Muscle of leg (tissue), 11 donors: ENCODE results near the gene NTSR1. TPM values are rescaled to one million over a fixed set of nuclear protein-coding genes. Genes with fewer than 3 reads are reported as not detected.

Experiments used
- DNase-seq: peaks from one replicate; pipeline ENCODE4 v3.0.0; 2013
- H3K27ac ChIP-seq: one replicate; pipeline ENCODE4 v1.5.1; 2013; ENCODE audit warnings: mild to moderate bottlenecking, low read length, control low read depth
- H3K27me3 ChIP-seq: one replicate; pipeline ENCODE4 v1.6.1; 2013; ENCODE audit warnings: low read length; ENCODE audit not compliant: control insufficient read depth, insufficient read depth
- H3K36me3 ChIP-seq: one replicate; pipeline ENCODE4 v1.6.1; 2013; ENCODE audit warnings: low read length; ENCODE audit not compliant: control insufficient read depth, insufficient read depth
- H3K4me1 ChIP-seq: one replicate; pipeline ENCODE4 v1.6.1; 2013; ENCODE audit warnings: low read length; ENCODE audit not compliant: control insufficient read depth, insufficient read depth
- H3K4me3 ChIP-seq: one replicate; pipeline ENCODE4 v1.5.1; 2013; ENCODE audit warnings: low read length, control low read depth
- H3K9me3 ChIP-seq: replicated peaks from 2 replicates; pipeline ENCODE4 v1.6.1; 2013; ENCODE audit warnings: low read depth, low read length; ENCODE audit not compliant: control insufficient read depth
- WGBS: methylation state at CpG from one replicate; pipeline ENCODE4 v1.1.5; 2013; ENCODE audit warnings: missing lambda C conversion rate; ENCODE audit not compliant: insufficient coverage; 5-methylcytosine and 5-hydroxymethylcytosine counted together
- polyA plus RNA-seq, 8 donors: library from polyadenylated mRNA; unstranded; fragments of 120-200 nt; gene quantifications; one replicate each; pipeline versions ENCODE4 v1.2.1 to v1.2.3, GENCODE V29; 2013; ENCODE audit warnings: inconsistent platforms in 1 of 8, low replicate concordance in 1 of 8; ENCODE audit not compliant: insufficient read length in 8 of 8, insufficient read depth in 1 of 8
- total RNA-seq: library from RNA; stranded (reverse); fragments of 120-200 nt; gene quantifications from one replicate; pipeline ENCODE4 v1.2.4, GENCODE V29; 2013

NTSR1 gene
- total and polyA plus RNA-seq, 9 donors = 0.04 to 0.27 (median 0.18) TPM

- Histone ChIP-seq H3K27ac (no peak overlapping the region), H3K36me3 (peaks cover 60% of the 10 kb centered on the region), H3K9me3 (no peaks in the 10 kb centered on the region), H3K4me3 (no peak overlapping the region), H3K4me1 (peaks cover 25% of the 10 kb centered on the region), H3K27me3 (no peaks in the 10 kb centered on the region)
- WGBS = 85% methylated on average over 22 of the region's 23 CpGs
- DNase-seq = no peak
These were observed 99.0 kb downstream of the NTSR1 start for GRCh38 chr20:62807444-62808210.

DNA sequence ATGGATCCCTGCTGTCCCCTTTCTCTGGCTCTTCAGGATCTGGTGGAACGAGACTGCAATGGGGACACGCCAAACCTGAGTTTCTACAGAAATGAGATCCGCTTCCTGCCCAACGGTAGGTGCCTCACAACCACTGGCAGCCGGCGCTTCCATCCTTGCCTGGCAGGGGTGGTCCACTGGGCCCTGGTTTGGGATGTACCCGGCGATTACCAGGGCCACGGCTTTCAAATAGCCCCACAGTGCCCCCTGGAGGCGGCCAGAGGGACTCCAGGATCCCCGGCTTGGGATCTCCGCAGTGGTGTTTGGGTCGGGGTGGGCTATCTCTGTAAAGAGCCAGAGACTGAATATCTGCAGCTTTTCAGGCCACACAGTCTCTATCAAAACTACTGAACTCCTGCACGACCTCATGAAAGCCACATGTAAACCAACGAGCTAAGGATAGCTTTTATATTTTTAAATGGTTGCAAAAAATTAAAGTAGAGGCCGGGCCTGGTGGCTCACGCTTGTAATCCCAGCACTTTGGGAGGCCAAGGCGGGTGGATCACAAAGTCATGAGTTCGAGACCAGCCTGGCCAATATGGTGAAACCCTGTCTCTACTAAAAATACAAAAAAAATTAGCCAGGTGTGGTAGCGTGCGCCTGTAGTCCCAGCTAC lies 99.7 kb downstream of the NTSR1 start:
- DNase-seq = peak; percentile 70
- Histone ChIP-seq H3K4me1 (peaks cover 25% of the 10 kb centered on the region), H3K4me3 (no peak overlapping the region), H3K27ac (no peak overlapping the region), H3K27me3 (no peaks in the 10 kb centered on the region), H3K36me3 (peaks cover 63% of the 10 kb centered on the region), H3K9me3 (no peaks in the 10 kb centered on the region)
- 42% methylated on average over 10 of the region's 21 CpGs for WGBS

DNA sequence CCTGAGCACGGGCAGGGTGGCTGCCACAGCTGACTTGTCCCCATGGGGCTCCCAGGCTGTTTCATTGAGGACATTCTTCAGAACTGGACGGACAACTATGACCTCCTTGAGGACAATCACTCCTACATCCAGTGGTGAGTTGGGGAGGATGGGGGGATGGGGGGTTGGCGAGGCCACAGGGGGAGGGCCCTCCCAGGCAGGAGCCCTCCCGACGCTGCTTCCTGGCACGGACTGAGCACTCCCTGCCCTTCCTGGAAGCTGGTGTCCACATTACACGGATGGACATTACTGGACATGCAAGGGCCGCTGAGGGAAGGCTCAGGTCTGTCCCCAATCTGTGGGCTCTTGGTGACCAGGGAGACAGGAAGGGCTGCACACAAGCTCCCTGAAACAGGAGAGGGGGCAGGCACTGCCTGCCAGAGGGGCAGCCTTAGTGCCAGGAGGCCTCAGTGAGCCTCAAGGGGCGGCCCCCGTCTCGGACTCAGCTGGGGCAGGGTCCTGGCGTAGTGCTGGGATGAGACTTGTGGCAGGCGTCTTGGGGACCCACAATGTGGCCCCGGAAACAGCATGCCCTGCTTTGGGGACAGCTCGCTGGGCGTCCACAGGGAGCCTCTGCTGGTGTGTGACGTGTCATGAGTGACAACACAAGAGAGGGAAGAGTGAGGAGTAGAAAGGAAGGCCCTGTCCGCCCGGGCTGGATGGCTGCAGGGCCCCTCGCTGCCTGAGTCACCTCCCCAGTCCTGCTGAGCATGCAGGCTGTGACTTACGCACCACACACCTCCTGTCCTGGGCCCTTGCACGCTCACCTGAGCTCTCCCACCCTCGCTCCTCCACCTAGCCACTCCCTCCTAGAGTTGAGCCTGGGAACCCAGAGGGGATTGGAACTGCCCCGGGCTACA lies 101.1 kb downstream of the NTSR1 start:
- WGBS = 92% methylated on average over 17 of the region's 24 CpGs
- peaks cover 67% of the 10 kb centered on the region for H3K36me3 ChIP-seq

GRCh38 chr20:62811320-62811719 lies 102.7 kb downstream of the NTSR1 start:
- 89% methylated on average over 19 of the region's 21 CpGs for WGBS
- Histone ChIP-seq H3K36me3 (peaks cover 62% of the 10 kb centered on the region), H3K27me3 (peaks cover 23% of the 10 kb centered on the region), H3K4me3 (no peak overlapping the region), H3K27ac (no peak overlapping the region), H3K4me1 (peaks cover 26% of the 10 kb centered on the region), H3K9me3 (no peaks in the 10 kb centered on the region)
- DNase-seq = no peak

More for the DNA sequence above, 101.1 kb downstream of the NTSR1 start:
- no peak overlapping the region for H3K4me3 ChIP-seq
- H3K9me3 ChIP-seq = no peaks in the 10 kb centered on the region
- DNase-seq = no peak
- peaks cover 7% of the 10 kb centered on the region for H3K27me3 ChIP-seq
- H3K27ac ChIP-seq = no peak overlapping the region
- H3K4me1 ChIP-seq = peaks cover 21% of the 10 kb centered on the region

GRCh38 chr20:62811720-62812119 lies 103.1 kb downstream of the NTSR1 start:
- Histone ChIP-seq H3K36me3 (peaks cover 60% of the 10 kb centered on the region), H3K27ac (no peak overlapping the region), H3K4me3 (no peak overlapping the region), H3K9me3 (no peaks in the 10 kb centered on the region), H3K4me1 (peaks cover 26% of the 10 kb centered on the region), H3K27me3 (peaks cover 27% of the 10 kb centered on the region)
- WGBS = 82% methylated on average over 3 of the region's 10 CpGs
- DNase-seq = no peak

Other genes starting within 250 kb of the NTSR1 start
- not detected for gene GATA5, start 232.8 kb upstream of the NTSR1 start, total RNA-seq
- gene GATA5, start 232.8 kb upstream of the NTSR1 start, polyA plus RNA-seq = 1 to 10 TPM in 1 of 8 donors, under 1 TPM in 4, not detected in 3; 0.06 to 2.5 (median 0.08) TPM
- gene SLCO4A1, start 66.3 kb upstream of the NTSR1 start, total RNA-seq = 0.53 TPM
- 1 to 10 TPM in 1 of 8 donors, under 1 TPM in 7; 0.11 to 1.2 (median 0.45) TPM for gene SLCO4A1, start 66.3 kb upstream of the NTSR1 start, polyA plus RNA-seq
- 12.1 TPM for gene MRGBP, start 87.6 kb downstream of the NTSR1 start, total RNA-seq
- 10 to 100 TPM in 6 of 8 donors, 1 to 10 TPM in 2; 8.4 to 13.4 (median 11.7) TPM for gene MRGBP, start 87.6 kb downstream of the NTSR1 start, polyA plus RNA-seq
- gene OGFR, start 96.0 kb downstream of the NTSR1 start, total RNA-seq = 23.2 TPM
- 10 to 100 TPM; 16.7 to 26.6 (median 21.5) TPM for gene OGFR, start 96.0 kb downstream of the NTSR1 start, polyA plus RNA-seq
- 27.1 TPM for gene COL9A3, start 108.2 kb downstream of the NTSR1 start, total RNA-seq
- 10 to 100 TPM in 6 of 8 donors, 1 to 10 TPM in 2; 6.4 to 43.5 (median 13.9) TPM for gene COL9A3, start 108.2 kb downstream of the NTSR1 start, polyA plus RNA-seq
- 9.7 TPM for gene TCFL5, start 153.0 kb downstream of the NTSR1 start, total RNA-seq
- gene TCFL5, start 153.0 kb downstream of the NTSR1 start, polyA plus RNA-seq = 10 to 100 TPM in 2 of 8 donors, 1 to 10 TPM in 6; 6.1 to 12.1 (median 8.1) TPM
- 37.6 TPM for gene DIDO1, start 217.7 kb downstream of the NTSR1 start, total RNA-seq
- 10 to 100 TPM; 35.0 to 42.0 (median 38.7) TPM for gene DIDO1, start 217.7 kb downstream of the NTSR1 start, polyA plus RNA-seq
- gene GID8, start 229.3 kb downstream of the NTSR1 start, total RNA-seq = 22.0 TPM
- 10 to 100 TPM; 27.9 to 38.7 (median 30.8) TPM for gene GID8, start 229.3 kb downstream of the NTSR1 start, polyA plus RNA-seq
- gene SLC17A9, start 243.9 kb downstream of the NTSR1 start, total RNA-seq = 1.7 TPM
- gene SLC17A9, start 243.9 kb downstream of the NTSR1 start, polyA plus RNA-seq = 1 to 10 TPM in 6 of 8 donors, under 1 TPM in 2; 0.41 to 1.5 (median 1.2) TPM